NCI-H2196 treated with DMSO at 0.1 percent for 48 hours (cell line): Measurements from ENCODE around the gene KLRK1.
"Not testable (repeated sequence)": the region's sequence is repeated elsewhere in the genome, so short reads cannot be mapped to it uniquely, and the experiment has no call there.

Source experiments
- DNase-seq: peaks from one replicate; lab custom pipeline; 2025; ENCODE audit not compliant: unreplicated experiment; lab: John Stamatoyannopoulos, UW

Gene KLRK1

GRCh38 chr12:10362828-10363657 lies 26.8 kb downstream of the KLRK1 start:
- DNase-seq: no peak

- no peak for DNase-seq
Measured at GRCh38 chr12:10362325-10362724, 27.5 kb downstream of the KLRK1 start.

- no peak for DNase-seq
Measured at GRCh38 chr12:10361622-10362021, 28.2 kb downstream of the KLRK1 start.

- DNase-seq: no peak
Measured at GRCh38 chr12:10361084-10361483, 28.8 kb downstream of the KLRK1 start.

GRCh38 chr12:10358969-10359368 lies 30.9 kb downstream of the KLRK1 start:
- no peak for DNase-seq

- DNase-seq: no peak
Measured at GRCh38 chr12:10358131-10358530, 31.7 kb downstream of the KLRK1 start.

GRCh38 chr12:10354502-10354901 lies 35.3 kb downstream of the KLRK1 start:
- DNase-seq: no peak

GRCh38 chr12:10354071-10354470 lies 35.8 kb downstream of the KLRK1 start:
- no peak for DNase-seq

- not testable (repeated sequence) for DNase-seq
Measured at GRCh38 chr12:10351457-10351856, 38.4 kb downstream of the KLRK1 start.

GRCh38 chr12:10341892-10342509 lies 47.8 kb downstream of the KLRK1 start:
- DNase-seq: no peak

GRCh38 chr12:10340946-10341345 lies 48.9 kb downstream of the KLRK1 start:
- not testable (repeated sequence) for DNase-seq

- no peak for DNase-seq
Measured at GRCh38 chr12:10339053-10339840, 50.6 kb downstream of the KLRK1 start.

GRCh38 chr12:10338470-10338869 lies 51.4 kb downstream of the KLRK1 start:
- DNase-seq: not testable (repeated sequence)

- DNase-seq: not testable (repeated sequence)
Measured at GRCh38 chr12:10336196-10336595, 53.6 kb downstream of the KLRK1 start.

GRCh38 chr12:10331642-10332239 lies 58.1 kb downstream of the KLRK1 start:
- DNase-seq: peak; percentile 12

- not testable (repeated sequence) for DNase-seq
Measured at GRCh38 chr12:10328691-10329090, 61.1 kb downstream of the KLRK1 start.
